ENCODE data around the gene CTDSP2.
"Not testable (repeated sequence)": the region's sequence is repeated elsewhere in the genome, so short reads cannot be mapped to it uniquely, and the experiment has no call there.

Gene CTDSP2

GRCh38 chr12:57782243-57782607, 64.3 kb downstream of the CTDSP2 start:
- no peak for DNase-seq (ENCODE audit: low read depth)

GRCh38 chr12:57781801-57782200, 64.7 kb downstream of the CTDSP2 start:
- no peak for DNase-seq (ENCODE audit: low read depth)

- no peak for DNase-seq (ENCODE audit: low read depth)
Observed at GRCh38 chr12:57781244-57781643, 65.3 kb downstream of the CTDSP2 start.

- no peak for DNase-seq (ENCODE audit: low read depth)
Observed at GRCh38 chr12:57780284-57780897, 66.1 kb downstream of the CTDSP2 start.

GRCh38 chr12:57779736-57780135, 66.8 kb downstream of the CTDSP2 start:
- DNase-seq (ENCODE audit: low read depth) = no peak

DNA sequence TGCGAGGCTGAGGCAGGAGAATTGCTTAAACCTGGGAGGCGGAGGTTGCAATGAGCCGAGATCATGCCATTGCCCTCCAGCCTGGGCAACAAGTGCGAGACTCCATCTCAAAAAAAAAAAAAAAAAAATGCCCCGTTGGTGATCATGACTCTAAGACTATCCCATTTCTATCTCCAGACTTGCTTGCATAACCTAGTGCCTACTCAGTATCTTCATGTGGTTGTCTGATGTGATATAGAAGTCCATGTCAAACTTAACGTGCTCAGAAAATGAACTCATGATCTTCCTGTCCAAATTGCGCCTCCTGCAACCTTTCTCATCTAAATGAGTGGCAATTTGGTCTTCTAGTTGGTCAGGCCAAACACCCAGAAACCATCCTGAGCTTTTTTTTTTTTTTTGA, 68.6 kb downstream of the CTDSP2 start:
- DNase-seq (ENCODE audit: low read depth) = no peak

DNA sequence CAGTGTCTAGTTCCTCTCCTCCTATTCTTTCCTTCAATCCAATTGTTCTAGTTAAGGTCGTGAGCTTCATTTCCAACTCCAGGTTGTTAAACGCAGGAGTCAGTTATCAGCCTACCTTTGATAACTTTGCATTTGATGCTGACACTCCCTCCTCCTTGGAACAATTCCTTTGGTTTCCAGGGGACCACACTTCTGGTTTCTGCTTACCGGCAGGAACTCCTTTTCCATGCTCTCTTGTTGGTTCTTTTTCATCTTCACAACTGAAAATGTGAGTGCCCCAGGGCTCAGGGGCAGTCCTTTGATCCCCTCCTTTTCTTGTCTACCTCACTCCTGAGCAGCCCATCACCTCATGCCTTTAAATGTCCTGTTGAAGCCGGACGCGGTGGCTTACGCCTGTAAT, 69.2 kb downstream of the CTDSP2 start:
- no peak for DNase-seq (ENCODE audit: low read depth)

DNA sequence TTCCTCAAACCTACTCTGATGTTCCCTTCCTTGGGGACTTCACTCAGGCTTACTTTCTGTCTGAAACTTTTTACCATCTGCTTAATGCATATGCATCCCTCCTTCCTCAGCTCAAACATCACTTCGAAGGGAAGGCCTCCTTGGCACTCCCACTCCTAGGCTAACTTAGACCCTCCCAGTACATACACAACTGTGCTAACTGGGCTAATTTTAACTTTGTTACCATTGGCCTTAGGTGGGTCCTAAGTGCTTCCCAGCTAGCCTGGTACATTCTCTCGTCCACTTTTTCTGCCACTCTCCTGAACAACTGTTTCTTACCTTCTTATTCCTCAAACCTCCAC, 70.3 kb downstream of the CTDSP2 start:
- no peak for DNase-seq (ENCODE audit: low read depth)

GRCh38 chr12:57775563-57776246, 70.8 kb downstream of the CTDSP2 start:
- no peak for DNase-seq (ENCODE audit: low read depth)

DNA sequence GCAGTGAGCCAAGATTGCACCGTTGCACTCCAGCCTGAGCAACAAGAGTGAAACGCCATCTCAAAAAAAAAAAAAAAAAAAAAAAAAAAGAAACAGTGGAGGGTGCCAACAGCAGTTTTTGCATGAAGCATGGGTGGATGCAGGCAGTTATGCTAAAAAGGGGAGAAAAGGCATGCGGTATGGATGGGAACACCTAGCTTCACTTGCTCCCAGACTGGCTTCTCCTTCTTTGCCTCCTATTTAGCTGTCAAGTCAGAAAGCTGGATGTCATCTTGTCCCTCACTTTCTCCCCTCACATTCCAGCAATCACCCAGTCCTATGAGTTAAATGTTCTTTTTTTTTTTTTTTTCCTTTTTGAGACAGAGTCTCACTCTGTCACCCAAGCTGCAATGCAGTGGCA, 71.5 kb downstream of the CTDSP2 start:
- DNase-seq (ENCODE audit: low read depth) = no peak

DNA sequence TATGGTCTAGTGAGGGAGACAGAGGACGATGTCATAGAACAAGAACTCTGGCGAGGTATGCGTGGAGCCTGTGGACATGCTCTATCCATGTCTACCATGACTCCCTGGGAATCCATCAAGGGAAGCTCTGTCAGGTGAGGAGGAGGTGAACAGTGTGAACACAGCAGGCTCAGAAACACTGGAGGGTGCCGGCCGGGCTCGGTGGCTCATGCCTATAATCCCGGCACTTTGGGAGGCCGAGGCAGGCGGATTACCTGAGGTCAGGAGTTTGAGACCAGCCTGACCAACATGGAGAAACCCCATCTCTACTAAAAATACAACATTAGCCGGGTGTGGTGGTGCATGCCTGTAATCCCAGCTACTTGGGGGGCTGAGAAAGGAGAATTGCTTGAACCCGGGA, 71.9 kb downstream of the CTDSP2 start:
- DNase-seq (ENCODE audit: low read depth) = not testable (repeated sequence)

GRCh38 chr12:57772429-57773322, 73.9 kb downstream of the CTDSP2 start, which contains the start of gene EEF1AKMT3:
Gene EEF1AKMT3 (plus strand): TSS chr12:57772614. CDS start chr12:57772725, 111 bp downstream.
- no peak for DNase-seq (ENCODE audit: low read depth)

- DNase-seq (ENCODE audit: low read depth) = peak; percentile 77
Observed at GRCh38 chr12:57771873-57772428, 74.6 kb downstream of the CTDSP2 start, which contains the start of gene METTL1. Gene METTL1 (minus strand): TSS chr12:57772105. CDS start chr12:57772083, 22 bp downstream.

DNA sequence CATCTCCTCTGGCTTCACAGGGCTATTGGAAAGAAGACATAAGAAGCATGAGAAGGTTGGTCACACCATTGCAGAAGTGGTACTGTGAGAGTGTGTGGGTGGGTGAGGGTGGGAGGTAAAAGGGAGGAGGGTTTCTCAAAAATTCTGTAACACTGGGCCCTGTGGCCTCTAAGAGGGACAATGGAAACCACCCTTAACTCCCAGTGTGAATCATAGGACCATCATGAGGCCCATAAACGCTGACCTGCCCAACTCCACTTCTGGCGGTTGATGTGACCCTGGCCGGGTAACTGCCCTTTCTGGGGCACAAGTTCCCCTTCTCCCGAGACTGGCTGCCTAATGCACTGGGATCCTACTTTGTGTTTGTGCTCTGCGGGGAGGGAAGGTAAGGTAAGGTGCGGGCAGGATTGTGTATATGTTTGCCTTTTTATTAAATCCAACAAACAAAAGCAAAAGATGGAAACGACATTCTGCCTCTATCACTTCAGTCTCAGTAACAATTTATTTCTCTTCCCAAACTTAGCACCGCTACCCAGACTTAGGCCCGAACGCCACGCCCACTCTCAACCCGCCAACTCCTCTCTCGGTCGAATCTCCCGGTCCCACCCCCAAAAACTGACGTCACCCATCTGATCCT, 75.2 kb downstream of the CTDSP2 start:
- no peak for DNase-seq (ENCODE audit: low read depth)

- DNase-seq (ENCODE audit: low read depth) = no peak
Observed at GRCh38 chr12:57770734-57771133, 75.8 kb downstream of the CTDSP2 start.

Data from stimulated activated CD8-positive, alpha-beta memory T cell treated with anti-CD3 and anti-CD28 coated beads, Interleukin-15, amount 100 ng/mL, for 24 hours (primary cell).